GM12878 (cell line): Measurements from ENCODE around the gene DTNA. TPM values are rescaled to one million over a fixed set of nuclear protein-coding genes. Genes with fewer than 3 reads are reported as not detected.

Experiments used
- ATAC-seq: fragments of 200-7000 bp; cut with Tn5 transposase; 3 replicates; pipeline ENCODE4 v1.9.1; 2020; ENCODE audit warnings: mild to moderate bottlenecking, moderate library complexity
- BruUV-seq: library from RNA; stranded (reverse); fragments of 400-500 nt; replicated peaks from 2 replicates; lab custom pipeline; 2021; lab: Mats Ljungman, UMichigan
- CTCF ChIA-PET: fragments of 300-600 bp; sonication (Branson Sonifier 250); formaldehyde crosslinking; extraction: SDS; loops from one replicate; lab custom pipeline; 2021; ENCODE audit warnings: inconsistent platforms; lab: Yijun Ruan, JAX
- POLR2A ChIA-PET: fragments of 350-600 bp; formaldehyde crosslinking; extraction: SDS; loops from one replicate; lab custom pipeline; 2021; ENCODE audit warnings: inconsistent platforms; lab: Charles Lee
- RAD21 ChIA-PET: fragments of 300-600 bp; sonication (Branson Sonifier 250); formaldehyde crosslinking; loops from one replicate; lab custom pipeline; 2023; ENCODE audit warnings: antibody characterized with exemption; ENCODE audit not compliant: unreplicated experiment; lab: Charles Lee
- SMC1A ChIA-PET: fragments of 300-600 bp; sonication (Branson Sonifier 250); formaldehyde crosslinking; loops from one replicate; lab custom pipeline; 2023; ENCODE audit not compliant: unreplicated experiment, uncharacterized antibody; lab: Charles Lee
- DNase-seq: peaks from one replicate; pipeline ENCODE4 v3.0.0-alpha.2; 2011; ENCODE audit warnings: low read depth, low spot score
- FAIRE-seq: peaks from 3 replicates; lab custom pipeline; 2011; peaks lifted over from hg19 to GRCh38; lab: Jason Lieb, UNC
- H2AFZ ChIP-seq: 2 replicates; pipeline ENCODE4 v1.6.0; 2011; ENCODE audit warnings: low read depth, low read length, control low read depth; ENCODE audit not compliant: control insufficient read depth
- H3K27ac ChIP-seq: 2 replicates; pipeline ENCODE4 v1.5.1; 2011; ENCODE audit warnings: control low read depth; ENCODE audit not compliant: control insufficient read depth, insufficient read depth
- H3K27me3 ChIP-seq, 2 experiments: replicated peaks in 1 of 2; 2 replicates each; pipeline versions ENCODE4 v1.6.0 to v1.6.1; 2011; ENCODE audit warnings: low read length in 1 of 2; ENCODE audit not compliant: control insufficient read depth in 2 of 2, insufficient read depth in 2 of 2
- H3K36me3 ChIP-seq, 2 experiments: 2 replicates each; pipeline ENCODE4 v1.5.1; 2011; ENCODE audit warnings: low read length in 1 of 2; ENCODE audit not compliant: control insufficient read depth in 2 of 2, insufficient read depth in 2 of 2
- H3K4me1 ChIP-seq: 2 replicates; pipeline ENCODE4 v1.6.1; 2011; ENCODE audit warnings: mild to moderate bottlenecking, low read length, moderate library complexity, mixed read lengths; ENCODE audit not compliant: control insufficient read depth, insufficient read depth
- H3K4me2 ChIP-seq: 2 replicates; pipeline ENCODE4 v1.6.0; 2011; ENCODE audit warnings: control low read depth; ENCODE audit not compliant: control insufficient read depth, insufficient read depth
- H3K4me3 ChIP-seq: fragments of 200-600 bp; sonication (generic); 2 replicates; pipeline ENCODE4 v1.5.1; 2016
- H3K79me2 ChIP-seq: 2 replicates; pipeline ENCODE4 v1.6.0; 2011; ENCODE audit warnings: low read length; ENCODE audit not compliant: control insufficient read depth, insufficient read depth
- H3K9ac ChIP-seq: 2 replicates; pipeline ENCODE4 v1.8.0; 2011; ENCODE audit warnings: low read length, control low read depth, mixed read lengths; ENCODE audit not compliant: control insufficient read depth, insufficient read depth
- H3K9me3 ChIP-seq: replicated peaks from 3 replicates; pipeline ENCODE4 v1.5.1; 2011; ENCODE audit warnings: mild to moderate bottlenecking, low read length; ENCODE audit not compliant: control insufficient read depth, insufficient read depth
- H4K20me1 ChIP-seq: 2 replicates; pipeline ENCODE4 v1.6.0; 2011; ENCODE audit not compliant: control insufficient read depth, insufficient read depth
- BHLHE40 ChIP-seq, 2 experiments: fragments of 450-650 bp in 1 of 2; IDR thresholded peaks; 2 replicates each; pipeline ENCODE4 v1.6.1; 2011 to 2017; ENCODE audit warnings: low read depth in 2 of 2, borderline replicate concordance in 1 of 2, improper control_type of control experiment in 1 of 2, low read length in 1 of 2, mild to moderate bottlenecking in 1 of 2
- CEBPZ ChIP-seq: fragments of 150-350 bp; IDR thresholded peaks from 2 replicates; pipeline ENCODE4 v1.6.1; 2016; ENCODE audit warnings: low read depth, low read length
- CHD4 ChIP-seq: fragments of 200-600 bp; sonication (generic); IDR thresholded peaks from 2 replicates; pipeline ENCODE4 v1.6.1; 2016; ENCODE audit warnings: mild to moderate bottlenecking
- CREB1 ChIP-seq: IDR thresholded peaks from 2 replicates; pipeline ENCODE4 v1.6.1; 2012; ENCODE audit warnings: low read depth, mild to moderate bottlenecking, inconsistent platforms
- CREM ChIP-seq: IDR thresholded peaks from 2 replicates; pipeline ENCODE4 v1.6.1; 2014; ENCODE audit warnings: antibody characterized with exemption, low read depth
- DPF2 ChIP-seq: fragments of 450-650 bp; IDR thresholded peaks from 2 replicates; pipeline ENCODE4 v1.6.1; 2017; ENCODE audit warnings: mild to moderate bottlenecking
- EED ChIP-seq: sonication (generic); IDR thresholded peaks from 2 replicates; pipeline ENCODE4 v1.6.1; 2016; ENCODE audit warnings: antibody characterized with exemption, low read depth
- ESRRA ChIP-seq: IDR thresholded peaks from 2 replicates; pipeline ENCODE4 v1.6.1; 2012; ENCODE audit warnings: mild to moderate bottlenecking, low read length, improper control_type of control experiment
- FOS ChIP-seq: IDR thresholded peaks from 3 replicates; pipeline ENCODE4 v1.6.1; 2011; ENCODE audit warnings: borderline replicate concordance; ENCODE audit not compliant: insufficient read length; ENCODE audit errors: extremely low read depth
- HDGF ChIP-seq: fragments of 450-650 bp; IDR thresholded peaks from 2 replicates; pipeline ENCODE4 v1.6.1; 2016; ENCODE audit warnings: antibody characterized with exemption
- MAX ChIP-seq: IDR thresholded peaks from 2 replicates; pipeline ENCODE4 v1.6.1; 2012; ENCODE audit warnings: low read depth, low read length, improper control_type of control experiment
- MXI1 ChIP-seq: fragments of 150-350 bp; IDR thresholded peaks from 2 replicates; pipeline ENCODE4 v1.6.1; 2011; ENCODE audit warnings: low read depth, mild to moderate bottlenecking, inconsistent platforms, low read length, improper control_type of control experiment
- PAX5 ChIP-seq: IDR thresholded peaks from 2 replicates; pipeline ENCODE4 v1.6.1; 2011; ENCODE audit warnings: low read depth, low read length, borderline replicate concordance
- PBX3 ChIP-seq: IDR thresholded peaks from 2 replicates; pipeline ENCODE4 v1.6.1; 2011; ENCODE audit warnings: mild to moderate bottlenecking, low read depth, low read length, moderate library complexity; ENCODE audit not compliant: insufficient replicate concordance
- ZNF384 ChIP-seq: IDR thresholded peaks from 2 replicates; pipeline ENCODE4 v1.6.1; 2012; ENCODE audit warnings: low read depth, mild to moderate bottlenecking, low read length, improper control_type of control experiment, borderline replicate concordance
- WGBS: methylation state at CpG from one replicate; pipeline ENCODE4 v1.1.6; 2016; ENCODE audit warnings: low lambda C conversion rate; ENCODE audit not compliant: insufficient replicate concordance, insufficient coverage; ENCODE audit errors: missing lambda C conversion rate; 5-methylcytosine and 5-hydroxymethylcytosine counted together
- in situ Hi-C: fragments of 300-500 bp; cut with MboI; formaldehyde crosslinking; loops from 9 replicates; pipeline ENCODE4 v1.14.3; 2018; ENCODE audit warnings: mixed read lengths
- intact Hi-C: fragments of 100-400 bp; cut with micrococcal nuclease; formaldehyde crosslinking; loops from one replicate; pipeline ENCODE4 v1.14.2; 2022; ENCODE audit not compliant: unreplicated experiment
- polyA plus RNA-seq, 11 experiments: library from polyadenylated mRNA; depleted of rRNA in 4 of 11; unstranded in 6 of 11; stranded (reverse) in 5 of 11; fragments of >200 nt; fragmentation: Nextera tagmentation in 4 of 11; fragmentation: Illumina TruSeq in 1 of 11; extraction: Ambion mirVana in 4 of 11; extraction: Trizol in 1 of 11; gene quantifications; 1 replicate in 1 of 11; 2 replicates in 10 of 11; pipeline versions ENCODE4 v1.2.1 to v1.2.3, GENCODE V29; 2011 to 2016; ENCODE audit warnings: inconsistent platforms in 2 of 11, missing spikeins in 2 of 11, low read depth in 1 of 11
- total RNA-seq, 4 experiments: library from RNA; depleted of rRNA in 3 of 4; stranded (reverse); fragments of >200 nt in 3 of 4; fragmentation: Illumina TruSeq in 1 of 4; extraction: Trizol in 1 of 4; gene quantifications; 2 replicates each; pipeline versions ENCODE4 v1.2.1 to v1.2.3, GENCODE V29; 2013 to 2021

Gene DTNA
- total and polyA plus RNA-seq, 10 of the 15 experiments (the other 5 are each of a cell fraction or from before 2014, with no cell fraction given), result 0.26 to 8.6 (median 0.53) TPM

- CTCF ChIA-PET, result interaction anchor here (1.7 to 4.1 kb wide), 2 partner anchors 24 to 99 kb away, joined by 4 to 16 read pairs; no protein-coding TSS in a partner anchor
- 81% methylated on average over 4 of the region's 4 CpGs for WGBS
- no peak for ATAC-seq
These were observed 50.3 kb downstream of the DTNA start for GRCh38 chr18:34760444-34760843.

More at GRCh38 chr18:34760444-34760843, 50.3 kb downstream of the DTNA start:
- H3K27ac ChIP-seq, result no peak overlapping the region
- POLR2A ChIA-PET, result interaction anchor here (0.7 kb wide), 1 partner anchor 61 kb away, joined by 3 read pairs; no protein-coding TSS in a partner anchor
- SMC1A ChIA-PET, result interaction anchor here (0.7 to 1.3 kb wide), 3 partner anchors 10 to 14 kb away, joined by 4 to 6 read pairs (median 5); no protein-coding TSS in a partner anchor
- H3K4me1 ChIP-seq, result no peaks in the 10 kb centered on the region
- no peaks in the 10 kb centered on the region for H3K36me3 ChIP-seq
- RAD21 ChIA-PET, result interaction anchor here (1.3 kb wide), 1 partner anchor 23 kb away, joined by 4 read pairs; no protein-coding TSS in a partner anchor
- no peak for TF ChIP-seq CEBPZ
- TF ChIP-seq PBX3, result no peak
- TF ChIP-seq PAX5, result no peak
- no peak for TF ChIP-seq ZNF384
- no peak for TF ChIP-seq ESRRA
- no peak for TF ChIP-seq MXI1
- TF ChIP-seq CREM, result no peak
- TF ChIP-seq MAX, result no peak
- TF ChIP-seq FOS, result no peak
- TF ChIP-seq BHLHE40 (IDR thresholded peaks at IDR 0.05; ENCODE audit: borderline replicate concordance in 1 of 2, low read depth in 2 of 2, low read length in 1 of 2), result no peak
- TF ChIP-seq CHD4, result no peak
- no peak for TF ChIP-seq HDGF
- TF ChIP-seq CREB1, result no peak
- no peak for TF ChIP-seq EED
- TF ChIP-seq DPF2, result no peak
- no TSS peak for BruUV-seq
- no peak overlapping the region for H3K4me3 ChIP-seq
- H3K4me2 ChIP-seq, result no peak overlapping the region
- DNase-seq (no peak), FAIRE-seq (no peak)
- H3K79me2 ChIP-seq, result no peaks in the 10 kb centered on the region
- H3K27me3 ChIP-seq, result no peaks in the 10 kb centered on the region
- no peaks in the 10 kb centered on the region for H4K20me1 ChIP-seq
- H3K9me3 ChIP-seq, result no peaks in the 10 kb centered on the region
- in situ Hi-C loops, result no loop called here
- H3K9ac ChIP-seq, result no peak overlapping the region
- H2AFZ ChIP-seq, result no peak overlapping the region
- intact Hi-C loops, result no loop called here
